DND-41 (cell line): Measurements from ENCODE around the gene CYP2A6.

ENCODE experiments used
- EZH2 ChIP-seq: IDR thresholded peaks from 3 replicates; pipeline ENCODE4 v1.6.1; 2012; ENCODE audit warnings: borderline replicate concordance, low read depth, mild to moderate bottlenecking, moderate library complexity, low read length, inconsistent platforms; ENCODE audit not compliant: severe bottlenecking
- TF ChIP-seq, protein P1 (sequence below): IDR thresholded peaks from 2 replicates; pipeline ENCODE4 v1.5.1; 2012; ENCODE audit warnings: borderline replicate concordance, low read length, moderate library complexity, mild to moderate bottlenecking; ENCODE audit not compliant: poor library complexity, severe bottlenecking; ENCODE audit errors: extremely low read depth

DNA sequence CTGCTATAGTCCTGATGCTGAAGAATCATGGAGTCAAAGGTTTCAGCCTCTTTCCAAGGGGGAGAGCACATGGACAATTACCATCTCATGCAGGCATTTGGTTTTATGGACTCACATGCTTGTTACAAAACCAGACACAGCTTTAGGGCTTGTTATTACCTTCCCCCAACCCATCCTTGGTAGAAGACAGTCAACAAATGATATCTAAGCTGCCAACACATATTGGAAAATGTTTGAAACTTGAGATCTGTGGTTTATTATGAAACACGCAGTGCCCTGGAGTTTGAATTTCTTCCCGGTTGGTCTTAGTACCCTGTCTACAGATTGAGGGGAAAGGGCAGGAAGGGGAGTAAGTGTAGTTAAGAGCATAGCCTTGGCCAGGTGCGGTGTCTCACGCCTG is 12.5 kb upstream of the CYP2A6 start:
- TF ChIP-seq, protein P1, sequence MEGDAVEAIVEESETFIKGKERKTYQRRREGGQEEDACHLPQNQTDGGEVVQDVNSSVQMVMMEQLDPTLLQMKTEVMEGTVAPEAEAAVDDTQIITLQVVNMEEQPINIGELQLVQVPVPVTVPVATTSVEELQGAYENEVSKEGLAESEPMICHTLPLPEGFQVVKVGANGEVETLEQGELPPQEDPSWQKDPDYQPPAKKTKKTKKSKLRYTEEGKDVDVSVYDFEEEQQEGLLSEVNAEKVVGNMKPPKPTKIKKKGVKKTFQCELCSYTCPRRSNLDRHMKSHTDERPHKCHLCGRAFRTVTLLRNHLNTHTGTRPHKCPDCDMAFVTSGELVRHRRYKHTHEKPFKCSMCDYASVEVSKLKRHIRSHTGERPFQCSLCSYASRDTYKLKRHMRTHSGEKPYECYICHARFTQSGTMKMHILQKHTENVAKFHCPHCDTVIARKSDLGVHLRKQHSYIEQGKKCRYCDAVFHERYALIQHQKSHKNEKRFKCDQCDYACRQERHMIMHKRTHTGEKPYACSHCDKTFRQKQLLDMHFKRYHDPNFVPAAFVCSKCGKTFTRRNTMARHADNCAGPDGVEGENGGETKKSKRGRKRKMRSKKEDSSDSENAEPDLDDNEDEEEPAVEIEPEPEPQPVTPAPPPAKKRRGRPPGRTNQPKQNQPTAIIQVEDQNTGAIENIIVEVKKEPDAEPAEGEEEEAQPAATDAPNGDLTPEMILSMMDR: no peak
- no peak for TF ChIP-seq EZH2
